K562 treated with DMSO at 1 percent for 24 hours (cell line): Measurements from ENCODE around the gene MARCHF3. TPM values are rescaled to one million over a fixed set of nuclear protein-coding genes. Genes with fewer than 3 reads are reported as not detected.

Source experiments
- total RNA-seq: library from RNA; unstranded; fragments of 300-600 nt; gene quantifications from 2 replicates; pipeline ENCODE4 v1.2.3, GENCODE V29; 2022; ENCODE audit warnings: low read depth; ENCODE audit not compliant: insufficient read depth

The MARCHF3 gene
- 11.9 and 13.5 TPM in 2 replicates for total RNA-seq

GRCh38 chr5:127030259-127031146 lies at the start of gene MARCHF3:
Gene MARCHF3 (minus strand): TSS chr5:127030558. CDS start chr5:126918171, 112,387 bp downstream.

GRCh38 chr5:127072861-127073846 lies 42.8 kb upstream of the MARCHF3 start, which contains the start of gene C5orf63:
Gene C5orf63 (minus strand): TSS chr5:127073502. CDS start chr5:127058995, 14,507 bp downstream.

Other genes with a start within 250 kb of the MARCHF3 start
- 1.1 and 2.2 TPM in 2 replicates for gene C5orf63, start 42.9 kb upstream of the MARCHF3 start, total RNA-seq